ENCODE results near the gene EYS.

- TF ChIP-seq, protein P1, sequence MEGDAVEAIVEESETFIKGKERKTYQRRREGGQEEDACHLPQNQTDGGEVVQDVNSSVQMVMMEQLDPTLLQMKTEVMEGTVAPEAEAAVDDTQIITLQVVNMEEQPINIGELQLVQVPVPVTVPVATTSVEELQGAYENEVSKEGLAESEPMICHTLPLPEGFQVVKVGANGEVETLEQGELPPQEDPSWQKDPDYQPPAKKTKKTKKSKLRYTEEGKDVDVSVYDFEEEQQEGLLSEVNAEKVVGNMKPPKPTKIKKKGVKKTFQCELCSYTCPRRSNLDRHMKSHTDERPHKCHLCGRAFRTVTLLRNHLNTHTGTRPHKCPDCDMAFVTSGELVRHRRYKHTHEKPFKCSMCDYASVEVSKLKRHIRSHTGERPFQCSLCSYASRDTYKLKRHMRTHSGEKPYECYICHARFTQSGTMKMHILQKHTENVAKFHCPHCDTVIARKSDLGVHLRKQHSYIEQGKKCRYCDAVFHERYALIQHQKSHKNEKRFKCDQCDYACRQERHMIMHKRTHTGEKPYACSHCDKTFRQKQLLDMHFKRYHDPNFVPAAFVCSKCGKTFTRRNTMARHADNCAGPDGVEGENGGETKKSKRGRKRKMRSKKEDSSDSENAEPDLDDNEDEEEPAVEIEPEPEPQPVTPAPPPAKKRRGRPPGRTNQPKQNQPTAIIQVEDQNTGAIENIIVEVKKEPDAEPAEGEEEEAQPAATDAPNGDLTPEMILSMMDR (conservative IDR thresholded peaks at IDR 0.05): no peak
- TF ChIP-seq ZFX (IDR thresholded peaks at IDR 0.05): no peak
Observed at GRCh38 chr6:65000815-65001214, 706.2 kb downstream of the EYS start.

All from C4-2B (cell line).